ENCODE measurements around the gene DDX42. TPM values are rescaled to one million over a fixed set of nuclear protein-coding genes. Genes with fewer than 3 reads are reported as not detected.

Gene DDX42
- total RNA-seq, 1 experiment from 2014 or later, result 118 TPM

DNA sequence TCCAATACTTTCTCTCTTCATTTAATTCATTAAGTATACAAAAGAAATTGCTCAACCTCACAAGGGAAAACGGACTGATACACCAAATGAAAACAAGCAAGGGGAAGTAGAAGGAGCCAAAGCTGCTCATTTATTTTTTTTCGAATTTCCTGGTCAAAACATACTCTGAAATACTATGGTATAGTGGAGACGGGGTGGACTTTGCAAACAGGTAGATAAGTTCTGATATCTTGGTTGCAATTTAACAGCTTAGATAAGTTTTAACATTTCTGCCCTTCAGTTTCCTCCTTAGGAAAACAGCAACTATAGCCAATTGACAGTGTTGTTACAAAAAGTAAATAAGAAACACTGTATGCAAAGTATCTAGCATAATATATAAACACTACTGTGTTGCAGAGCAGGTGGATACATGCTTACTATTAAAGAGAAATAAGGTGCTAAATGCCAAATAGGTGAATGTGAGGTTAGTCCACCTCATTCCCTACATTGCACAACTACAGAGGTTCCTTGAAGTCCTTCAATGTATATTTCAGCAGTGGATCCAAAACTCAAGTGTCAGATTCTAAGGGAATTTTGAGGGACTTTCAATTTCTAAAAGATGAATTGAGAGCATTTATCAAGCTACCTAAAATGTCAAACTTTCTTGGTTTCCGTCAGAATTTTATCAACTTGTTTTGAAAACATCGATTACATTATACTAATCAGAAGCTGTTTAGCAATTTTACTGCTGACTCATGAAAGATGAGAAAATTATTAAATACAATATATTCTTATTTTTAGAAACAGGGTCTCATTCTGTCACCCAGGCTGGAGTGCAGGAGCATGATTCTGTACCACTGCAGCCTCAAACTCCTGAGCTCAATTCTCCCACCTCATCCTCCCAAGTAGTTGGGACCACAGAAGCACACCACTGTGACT is 11.6 kb upstream of the DDX42 start:
- H3K9me3 ChIP-seq (replicated peaks), result no peaks in the 10 kb centered on the region
- H3K36me3 ChIP-seq, result peaks cover 65% of the 10 kb centered on the region
- no peaks in the 10 kb centered on the region for H3K4me1 ChIP-seq (replicated peaks)
- no peak for DNase-seq (ENCODE audit: low read depth in 1 of 2, low spot score in 2 of 2)
- H3K27me3 ChIP-seq (replicated peaks), result no peaks in the 10 kb centered on the region
- no peak overlapping the region for H3K4me3 ChIP-seq
- H3K27ac ChIP-seq, result no peak overlapping the region

DNA sequence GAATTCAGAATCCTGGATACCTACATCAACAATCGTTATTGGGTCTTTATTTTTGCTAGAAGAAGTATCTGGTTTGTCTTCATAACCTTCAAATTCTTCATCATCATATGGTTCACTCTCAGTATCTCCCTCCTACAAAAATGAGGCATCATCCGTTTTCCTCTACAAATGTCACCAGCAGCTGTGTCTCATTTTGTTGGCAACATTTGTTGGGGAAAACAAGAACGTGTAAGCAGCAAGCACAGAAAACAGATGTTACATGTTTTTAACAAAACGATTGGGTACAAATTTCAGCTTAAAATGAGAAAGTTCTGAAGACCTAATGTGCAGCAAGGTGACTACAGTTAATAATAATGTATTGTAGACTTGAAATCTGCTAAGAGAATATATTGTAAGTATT is 9.3 kb upstream of the DDX42 start:
- Histone ChIP-seq H3K36me3 (peaks cover 68% of the 10 kb centered on the region), H3K27ac (no peak overlapping the region), H3K4me3 (no peak overlapping the region), H3K27me3 (replicated peaks) (no peaks in the 10 kb centered on the region), H3K9me3 (replicated peaks) (no peaks in the 10 kb centered on the region), H3K4me1 (replicated peaks) (no peaks in the 10 kb centered on the region)
- DNase-seq (ENCODE audit: low read depth in 1 of 2, low spot score in 2 of 2), result no peak

DNA sequence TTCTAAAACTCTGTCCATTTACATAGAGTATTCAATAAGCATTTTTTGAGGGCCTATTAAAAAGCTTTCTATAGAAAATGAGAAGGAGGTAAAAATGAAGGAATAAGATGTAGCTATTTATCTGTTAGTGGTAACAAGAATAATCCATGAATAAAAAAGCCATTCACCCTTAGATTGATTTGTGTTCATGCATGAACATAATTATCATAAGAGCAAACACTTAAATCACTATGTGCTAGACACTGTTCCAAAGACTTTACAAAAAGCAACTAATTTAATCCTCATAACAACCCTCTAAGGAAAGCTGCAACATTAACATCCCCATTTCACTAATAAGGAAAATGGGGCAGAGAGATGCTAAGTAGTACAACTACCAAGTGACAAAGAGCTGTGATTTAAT is 7.2 kb upstream of the DDX42 start:
- no peak for DNase-seq (ENCODE audit: low read depth in 1 of 2, low spot score in 2 of 2)
- H3K27me3 ChIP-seq (replicated peaks), result no peaks in the 10 kb centered on the region
- H3K4me3 ChIP-seq, result no peak overlapping the region
- peaks cover 60% of the 10 kb centered on the region for H3K36me3 ChIP-seq
- no peak overlapping the region for H3K27ac ChIP-seq
- H3K9me3 ChIP-seq (replicated peaks), result no peaks in the 10 kb centered on the region
- no peaks in the 10 kb centered on the region for H3K4me1 ChIP-seq (replicated peaks)

DNA sequence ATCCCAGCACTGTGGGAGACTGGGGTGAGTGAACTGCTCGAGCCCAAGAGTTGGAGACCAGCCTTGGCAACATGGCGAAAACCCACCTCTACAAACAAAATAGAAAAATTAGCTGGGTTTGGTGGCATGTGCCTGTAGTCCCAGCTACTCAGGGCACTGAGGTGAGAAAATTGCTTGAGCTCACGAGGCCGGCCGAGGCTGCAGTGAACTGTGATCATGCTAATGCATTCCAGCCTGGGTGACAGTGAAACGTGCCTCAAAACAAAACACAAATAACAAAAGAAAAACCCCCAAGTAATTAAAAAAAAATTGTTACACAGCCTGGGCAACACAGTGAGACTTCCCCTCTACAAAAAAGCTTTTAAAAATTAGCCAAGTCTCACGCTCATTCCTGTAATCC is 5.5 kb upstream of the DDX42 start:
- no peaks in the 10 kb centered on the region for H3K9me3 ChIP-seq (replicated peaks)
- peaks cover 46% of the 10 kb centered on the region for H3K36me3 ChIP-seq
- H3K4me1 ChIP-seq (replicated peaks), result peaks cover 4% of the 10 kb centered on the region
- no peak overlapping the region for H3K4me3 ChIP-seq
- no peak overlapping the region for H3K27ac ChIP-seq
- H3K27me3 ChIP-seq (replicated peaks), result no peaks in the 10 kb centered on the region
- no peak for DNase-seq (ENCODE audit: low read depth in 1 of 2, low spot score in 2 of 2)

DNA sequence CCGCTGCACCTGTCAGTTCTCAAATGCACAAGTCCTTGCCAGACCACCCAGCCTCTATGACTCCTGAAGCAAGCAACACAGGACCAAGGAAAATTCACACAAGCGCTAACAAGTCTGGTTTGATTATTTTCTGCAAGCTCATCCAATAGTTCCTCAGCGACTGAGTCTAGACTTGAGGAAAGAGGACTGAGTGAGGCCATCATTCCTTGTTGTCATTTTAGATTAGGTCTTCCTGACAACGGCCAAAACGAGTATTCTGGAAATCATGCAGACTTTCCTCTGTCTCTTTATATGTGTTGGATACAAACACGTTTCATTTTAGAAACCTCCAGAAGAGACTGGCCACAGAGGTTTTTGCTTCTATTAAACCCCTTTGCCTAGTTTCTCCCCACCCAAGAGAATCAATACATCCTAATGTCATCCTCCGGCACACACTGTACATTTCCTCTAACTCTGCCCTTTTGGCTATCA is 1.1 kb upstream of the DDX42 start:
- Histone ChIP-seq H3K27me3 (replicated peaks) (no peaks in the 10 kb centered on the region), H3K36me3 (peaks cover 52% of the 10 kb centered on the region), H3K4me3 (peak overlapping the region; percentile 79)

DNA sequence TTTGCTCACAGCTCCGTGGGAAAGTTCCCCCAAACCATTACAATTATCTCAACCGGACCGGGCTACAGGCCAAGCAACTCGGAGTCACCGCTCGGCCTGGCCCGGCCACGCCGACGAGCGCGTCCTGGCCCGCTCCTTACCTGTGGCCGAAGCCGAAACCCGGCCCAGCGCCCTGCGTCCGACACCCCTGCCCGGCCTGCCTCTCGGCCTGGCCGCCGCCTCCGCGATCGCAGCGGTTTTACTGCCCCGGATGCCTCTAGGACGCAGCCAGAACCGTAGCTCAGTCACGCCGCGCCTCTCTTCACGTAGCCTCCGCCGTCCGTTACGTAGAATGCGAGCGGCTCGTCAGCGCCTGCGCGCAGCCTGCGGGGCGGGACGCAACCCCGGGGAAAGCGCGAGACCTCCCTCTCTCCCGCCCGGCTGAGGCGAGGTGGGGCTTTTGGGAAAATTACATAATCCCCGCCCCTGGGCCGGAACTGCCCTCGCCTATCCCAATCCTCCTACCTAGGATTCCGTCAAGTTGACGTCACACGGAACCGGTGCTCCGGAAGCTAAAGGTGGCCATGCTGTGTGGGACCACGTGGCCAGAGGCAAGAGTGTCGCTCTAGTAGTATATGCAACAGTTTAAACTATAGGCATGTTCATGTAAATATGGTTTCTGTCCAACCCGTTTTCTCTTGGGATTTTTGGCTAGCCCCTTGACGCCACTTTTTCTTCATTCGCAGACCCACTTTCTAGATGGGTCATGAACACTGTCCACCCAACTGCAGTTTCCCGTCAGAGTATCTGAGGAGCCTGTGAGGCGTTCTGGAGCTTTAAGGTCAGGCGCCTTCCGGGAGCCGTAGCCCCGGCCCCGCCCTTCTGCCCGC is 464 bp upstream of the DDX42 start, which contains the start of gene CCDC47:
TSS of gene CCDC47 (minus strand) at position 326 of the 869 bp plus-strand sequence. CDS start 7,422 bp downstream, outside the sequence.
- H3K27ac ChIP-seq, result peak within 1 kb of the TSS; percentile 97
- peak; percentile 100 for DNase-seq (ENCODE audit: low read depth in 1 of 2, low spot score in 2 of 2)
- peak within 1 kb of the TSS; percentile 79 for H3K4me3 ChIP-seq
- H3K27me3 ChIP-seq (replicated peaks), result no peaks in the 10 kb centered on the region
- H3K4me1 ChIP-seq (replicated peaks), result peaks cover 13% of the 10 kb centered on the region
- no peaks in the 10 kb centered on the region for H3K9me3 ChIP-seq (replicated peaks)
- peaks cover 52% of the 10 kb centered on the region for H3K36me3 ChIP-seq

More for the DNA sequence above, 1.1 kb upstream of the DDX42 start:
- peak overlapping the region; percentile 97 for H3K27ac ChIP-seq
- H3K9me3 ChIP-seq (replicated peaks), result no peaks in the 10 kb centered on the region
- peaks cover 13% of the 10 kb centered on the region for H3K4me1 ChIP-seq (replicated peaks)
- DNase-seq (ENCODE audit: low read depth in 1 of 2, low spot score in 2 of 2), result no peak

DNA sequence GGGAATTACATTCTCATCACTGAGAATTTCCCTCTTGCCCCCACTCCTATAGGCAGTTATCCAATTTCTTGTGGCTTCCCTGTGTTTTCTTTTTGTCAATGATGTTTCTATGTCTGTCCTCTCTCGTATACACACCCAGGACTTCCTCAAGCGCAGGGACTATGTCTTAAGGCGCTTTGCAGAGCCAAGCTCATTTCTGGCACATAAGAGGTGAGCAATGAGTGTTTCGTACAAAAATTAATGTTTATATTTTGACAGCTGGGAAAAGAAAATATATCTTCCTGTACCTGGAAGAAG is 947 bp downstream of the DDX42 start:
- DNase-seq (ENCODE audit: low read depth in 1 of 2, low spot score in 2 of 2), result no peak
- H3K27me3 ChIP-seq (replicated peaks), result no peaks in the 10 kb centered on the region
- no peaks in the 10 kb centered on the region for H3K9me3 ChIP-seq (replicated peaks)
- peak overlapping the region; percentile 79 for H3K4me3 ChIP-seq
- H3K36me3 ChIP-seq, result peaks cover 64% of the 10 kb centered on the region
- peaks cover 15% of the 10 kb centered on the region for H3K4me1 ChIP-seq (replicated peaks)
- H3K27ac ChIP-seq, result no peak overlapping the region

DNA sequence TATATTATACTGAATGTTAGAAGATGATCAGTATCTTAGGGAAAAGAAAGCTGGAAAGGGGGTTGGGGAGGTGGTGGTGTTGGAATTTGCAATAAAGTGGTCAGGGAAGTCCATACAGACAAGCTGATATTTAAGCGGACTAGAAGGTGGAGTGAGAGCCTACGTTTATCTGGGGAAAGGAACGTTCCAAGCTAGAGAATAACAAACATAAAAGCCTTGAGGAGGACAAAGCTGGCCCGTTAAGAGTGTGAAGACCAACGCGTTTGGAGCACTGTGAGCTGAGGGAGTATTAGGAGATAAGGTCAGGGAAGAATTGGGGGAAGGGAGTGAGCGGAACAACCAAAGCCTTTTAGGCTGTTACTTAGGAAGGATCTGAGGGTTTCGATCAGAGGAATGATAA is 1.4 kb downstream of the DDX42 start:
- Histone ChIP-seq H3K4me3 (peak overlapping the region; percentile 79), H3K4me1 (replicated peaks) (peaks cover 20% of the 10 kb centered on the region), H3K9me3 (replicated peaks) (no peaks in the 10 kb centered on the region), H3K27me3 (replicated peaks) (no peaks in the 10 kb centered on the region), H3K36me3 (peaks cover 66% of the 10 kb centered on the region), H3K27ac (no peak overlapping the region)
- no peak for DNase-seq (ENCODE audit: low read depth in 1 of 2, low spot score in 2 of 2)

DNA sequence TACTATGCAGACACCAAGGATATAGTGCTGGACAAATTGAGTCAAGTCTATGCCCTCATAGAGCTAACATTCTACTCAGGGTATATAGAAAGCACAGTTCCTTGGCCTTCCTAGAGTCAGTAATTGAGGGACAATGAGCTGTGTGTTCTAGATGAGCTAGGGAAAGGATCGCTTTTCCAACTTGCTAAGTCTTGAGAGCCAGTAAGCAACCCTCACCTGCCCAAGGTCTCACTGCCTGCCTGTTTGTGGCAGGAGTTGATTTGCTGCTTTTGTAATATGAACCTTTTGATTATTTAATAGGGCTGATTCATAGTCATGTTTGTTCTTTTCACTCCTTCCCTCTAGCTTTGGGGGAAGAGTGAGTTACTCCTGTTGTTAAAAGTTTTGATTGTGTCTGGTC is 6.5 kb downstream of the DDX42 start:
- Histone ChIP-seq H3K4me3 (no peak overlapping the region), H3K36me3 (peaks cover 93% of the 10 kb centered on the region), H3K4me1 (replicated peaks) (peaks cover 29% of the 10 kb centered on the region), H3K9me3 (replicated peaks) (no peaks in the 10 kb centered on the region), H3K27me3 (replicated peaks) (no peaks in the 10 kb centered on the region), H3K27ac (no peak overlapping the region)
- peak in 1 of 2 experiments; percentile 24 for DNase-seq (ENCODE audit: low read depth in 1 of 2, low spot score in 2 of 2)

DNA sequence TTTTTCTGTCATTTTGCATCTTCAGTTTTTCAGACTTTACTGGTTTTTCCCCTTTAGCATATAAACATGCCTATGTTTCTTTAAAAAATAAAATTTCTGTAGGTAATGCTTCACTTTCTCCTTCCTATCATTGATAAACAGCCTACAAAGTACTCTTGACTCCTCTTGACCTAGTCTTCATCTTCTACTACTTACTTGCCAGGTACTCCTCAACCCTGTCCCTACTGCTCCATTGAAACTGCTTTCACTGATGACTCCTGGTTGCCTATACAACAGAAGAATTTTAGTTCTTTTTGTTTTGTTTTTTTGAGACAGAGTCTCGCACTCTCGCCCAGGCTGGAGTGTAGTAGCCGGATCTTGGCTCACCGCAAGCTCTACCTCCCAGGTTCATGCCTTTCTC is 7.0 kb downstream of the DDX42 start:
- peaks cover 93% of the 10 kb centered on the region for H3K36me3 ChIP-seq
- no peak overlapping the region for H3K4me3 ChIP-seq
- H3K27ac ChIP-seq, result no peak overlapping the region
- H3K9me3 ChIP-seq (replicated peaks), result no peaks in the 10 kb centered on the region
- no peak for DNase-seq (ENCODE audit: low read depth in 1 of 2, low spot score in 2 of 2)
- H3K4me1 ChIP-seq (replicated peaks), result peaks cover 25% of the 10 kb centered on the region
- no peaks in the 10 kb centered on the region for H3K27me3 ChIP-seq (replicated peaks)

DNA sequence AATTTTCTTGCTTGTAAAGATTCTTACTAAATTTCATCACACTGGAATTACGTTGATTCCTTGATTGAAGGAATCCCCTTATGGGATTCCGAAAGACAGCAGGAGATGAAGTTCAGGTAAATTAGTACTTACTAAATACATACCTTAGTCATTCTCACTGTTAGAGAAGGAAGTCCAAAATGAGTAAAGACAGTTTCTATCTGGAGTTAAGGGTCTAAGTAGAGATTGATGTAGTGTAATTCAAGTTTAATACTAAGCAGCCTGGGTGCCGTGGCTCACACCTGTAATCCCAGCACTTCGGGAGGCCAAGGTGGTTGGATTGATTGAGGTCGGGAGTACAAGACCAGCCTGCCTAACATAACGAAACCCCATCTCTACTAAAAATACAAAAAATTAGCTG is 9.6 kb downstream of the DDX42 start:
- no peaks in the 10 kb centered on the region for H3K27me3 ChIP-seq (replicated peaks)
- peaks cover 22% of the 10 kb centered on the region for H3K4me1 ChIP-seq (replicated peaks)
- H3K36me3 ChIP-seq, result peaks cover 94% of the 10 kb centered on the region
- H3K4me3 ChIP-seq, result no peak overlapping the region
- H3K27ac ChIP-seq, result no peak overlapping the region
- DNase-seq (ENCODE audit: low read depth in 1 of 2, low spot score in 2 of 2), result no peak
- no peaks in the 10 kb centered on the region for H3K9me3 ChIP-seq (replicated peaks)

DNA sequence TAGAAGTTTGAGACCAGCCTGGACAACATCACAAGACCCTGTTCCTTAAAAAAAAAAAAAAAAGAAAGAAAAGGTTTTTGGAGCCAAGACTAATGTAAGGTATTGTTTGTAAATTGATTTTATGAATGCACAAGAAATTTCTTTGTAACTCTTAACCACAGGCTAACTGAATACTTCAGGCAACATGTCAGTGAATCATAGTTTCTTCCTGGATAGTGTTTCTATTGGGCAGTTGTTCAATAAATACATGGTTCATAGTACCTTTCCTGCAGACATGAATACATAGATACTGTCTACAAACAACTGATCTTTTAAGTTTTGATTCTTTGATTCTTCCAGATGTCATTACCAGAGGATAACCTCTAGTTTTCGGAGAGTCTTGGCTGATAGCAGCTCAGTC is 11.6 kb downstream of the DDX42 start:
- Histone ChIP-seq H3K27me3 (replicated peaks) (no peaks in the 10 kb centered on the region), H3K9me3 (replicated peaks) (no peaks in the 10 kb centered on the region), H3K36me3 (peaks cover 93% of the 10 kb centered on the region), H3K27ac (no peak overlapping the region), H3K4me1 (replicated peaks) (peaks cover 14% of the 10 kb centered on the region), H3K4me3 (no peak overlapping the region)
- peak in 1 of 2 experiments; percentile 11 for DNase-seq (ENCODE audit: low read depth in 1 of 2, low spot score in 2 of 2)

DNA sequence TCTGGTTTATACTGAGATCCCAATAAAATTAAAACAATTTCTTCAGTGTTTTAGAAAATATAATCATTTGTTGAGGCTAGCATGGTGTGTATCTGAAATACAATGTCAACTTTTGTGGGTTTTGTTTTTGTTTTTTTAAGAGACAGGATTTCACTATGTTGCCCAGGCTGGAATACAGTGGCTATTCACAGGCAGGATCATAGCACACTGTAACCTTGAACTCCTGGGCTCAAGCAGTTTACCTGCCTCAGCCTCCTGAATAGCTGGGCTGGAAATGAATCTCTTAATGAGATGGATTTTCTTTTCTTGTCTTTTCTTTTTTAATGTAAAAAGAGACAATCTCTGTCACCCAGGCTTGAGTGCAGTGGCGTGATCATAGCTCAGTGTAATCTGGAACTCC is 12.1 kb downstream of the DDX42 start:
- Histone ChIP-seq H3K9me3 (replicated peaks) (no peaks in the 10 kb centered on the region), H3K27me3 (replicated peaks) (no peaks in the 10 kb centered on the region), H3K27ac (no peak overlapping the region), H3K36me3 (peaks cover 93% of the 10 kb centered on the region), H3K4me3 (no peak overlapping the region), H3K4me1 (replicated peaks) (peaks cover 8% of the 10 kb centered on the region)
- no peak for DNase-seq (ENCODE audit: low read depth in 1 of 2, low spot score in 2 of 2)

All from SJSA1 (cell line).